GM12874 (cell line): ENCODE data around the gene AXL.

Experiments
- TF ChIP-seq, protein P1 (sequence below): IDR thresholded peaks from 2 replicates; pipeline ENCODE4 v1.5.1; 2011; ENCODE audit warnings: low read depth, mild to moderate bottlenecking, control low read depth, low read length, moderate library complexity; ENCODE audit not compliant: insufficient read depth

Gene AXL

DNA sequence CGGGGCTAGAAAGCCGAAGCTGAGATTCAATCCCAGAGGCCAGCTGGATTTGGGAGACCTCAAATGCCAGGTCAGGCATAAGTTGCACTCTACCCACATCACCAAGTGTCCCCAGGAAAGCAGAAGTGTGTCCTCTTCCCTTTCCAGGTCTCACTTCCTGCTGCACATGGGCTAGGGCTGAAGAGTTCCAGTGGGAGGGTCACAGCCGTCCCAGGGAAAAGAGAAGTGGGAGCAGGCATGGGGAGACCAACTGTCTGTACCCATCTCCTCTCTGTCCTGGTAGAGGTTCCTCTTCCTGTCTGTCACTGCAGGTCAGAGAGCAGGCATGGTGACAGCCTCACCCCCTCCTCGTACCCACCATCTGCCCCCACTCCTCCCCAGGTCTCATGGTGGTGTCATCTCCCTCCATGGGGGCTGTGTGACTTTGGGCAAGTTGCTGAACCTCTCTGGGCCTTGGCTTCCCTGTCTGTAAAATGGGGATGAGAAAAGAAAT lies 14.8 kb downstream of the AXL start:
- TF ChIP-seq, protein P1, sequence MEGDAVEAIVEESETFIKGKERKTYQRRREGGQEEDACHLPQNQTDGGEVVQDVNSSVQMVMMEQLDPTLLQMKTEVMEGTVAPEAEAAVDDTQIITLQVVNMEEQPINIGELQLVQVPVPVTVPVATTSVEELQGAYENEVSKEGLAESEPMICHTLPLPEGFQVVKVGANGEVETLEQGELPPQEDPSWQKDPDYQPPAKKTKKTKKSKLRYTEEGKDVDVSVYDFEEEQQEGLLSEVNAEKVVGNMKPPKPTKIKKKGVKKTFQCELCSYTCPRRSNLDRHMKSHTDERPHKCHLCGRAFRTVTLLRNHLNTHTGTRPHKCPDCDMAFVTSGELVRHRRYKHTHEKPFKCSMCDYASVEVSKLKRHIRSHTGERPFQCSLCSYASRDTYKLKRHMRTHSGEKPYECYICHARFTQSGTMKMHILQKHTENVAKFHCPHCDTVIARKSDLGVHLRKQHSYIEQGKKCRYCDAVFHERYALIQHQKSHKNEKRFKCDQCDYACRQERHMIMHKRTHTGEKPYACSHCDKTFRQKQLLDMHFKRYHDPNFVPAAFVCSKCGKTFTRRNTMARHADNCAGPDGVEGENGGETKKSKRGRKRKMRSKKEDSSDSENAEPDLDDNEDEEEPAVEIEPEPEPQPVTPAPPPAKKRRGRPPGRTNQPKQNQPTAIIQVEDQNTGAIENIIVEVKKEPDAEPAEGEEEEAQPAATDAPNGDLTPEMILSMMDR, result no peak

DNA sequence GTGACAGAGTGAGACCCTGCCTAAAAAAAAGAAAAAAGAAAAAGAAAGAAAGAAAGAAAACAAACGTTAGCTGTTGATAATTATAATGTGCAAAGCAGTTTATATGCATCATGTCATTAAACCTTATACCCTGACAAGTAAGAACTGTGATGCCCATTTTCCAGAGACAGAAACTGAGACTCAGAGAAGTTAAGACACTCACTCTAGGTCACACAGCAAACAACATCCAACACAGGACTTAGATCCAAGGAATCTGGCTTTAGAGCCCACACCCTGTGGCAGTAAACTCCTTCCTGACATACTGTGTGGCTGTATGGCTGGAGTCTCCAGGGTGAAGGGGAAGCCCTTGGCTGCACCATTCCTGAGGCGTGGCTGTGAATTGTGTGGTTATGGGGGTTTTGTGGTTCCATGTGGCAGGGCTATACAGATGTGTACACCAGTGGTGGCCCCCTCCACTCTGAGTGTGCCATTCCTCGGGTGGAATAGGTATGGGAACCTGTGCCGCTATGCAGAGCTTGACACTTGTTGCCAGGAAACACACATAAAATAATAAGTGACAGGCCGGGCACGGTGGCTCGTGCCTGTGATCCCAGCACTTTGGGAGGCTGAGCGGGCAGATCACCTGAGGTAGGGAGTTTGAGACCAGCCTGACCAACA lies 15.6 kb downstream of the AXL start:
- TF ChIP-seq, protein P1, result no peak

DNA sequence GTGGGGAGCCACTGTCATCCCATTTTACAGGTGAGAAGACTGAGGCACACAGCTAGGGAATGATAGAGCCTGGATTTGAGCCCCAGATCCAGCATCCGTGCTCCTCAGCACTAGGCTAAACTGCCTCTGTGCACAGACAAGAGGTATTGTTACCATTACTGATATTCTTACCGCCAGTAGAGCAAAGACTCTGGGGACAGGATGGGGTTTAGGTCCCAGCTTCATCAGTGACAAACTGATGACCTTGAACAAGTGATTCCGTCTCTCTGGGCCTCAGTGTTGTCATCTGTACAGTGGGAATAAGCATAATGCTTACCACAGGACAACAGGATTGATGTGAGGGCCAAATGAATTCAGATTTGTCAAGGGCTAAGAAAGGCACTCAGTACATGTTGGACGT lies 16.5 kb downstream of the AXL start:
- TF ChIP-seq, protein P1, result no peak

DNA sequence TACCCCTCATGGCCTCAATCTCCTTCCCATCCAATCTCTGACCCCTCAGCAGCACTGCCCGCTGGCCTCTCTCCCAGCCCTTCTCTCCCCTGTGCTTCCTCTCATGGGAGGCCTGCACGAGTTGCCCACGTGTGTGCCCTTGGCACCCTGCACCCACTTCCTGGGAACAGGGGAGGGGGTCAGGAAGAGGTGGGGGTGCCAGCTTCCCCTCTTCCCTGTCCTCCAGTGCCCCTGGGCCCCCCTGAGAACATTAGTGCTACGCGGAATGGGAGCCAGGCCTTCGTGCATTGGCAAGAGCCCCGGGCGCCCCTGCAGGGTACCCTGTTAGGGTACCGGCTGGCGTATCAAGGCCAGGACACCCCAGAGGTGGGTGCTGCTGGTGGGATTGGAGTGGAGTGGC lies 19.2 kb downstream of the AXL start:
- TF ChIP-seq, protein P1, result no peak

DNA sequence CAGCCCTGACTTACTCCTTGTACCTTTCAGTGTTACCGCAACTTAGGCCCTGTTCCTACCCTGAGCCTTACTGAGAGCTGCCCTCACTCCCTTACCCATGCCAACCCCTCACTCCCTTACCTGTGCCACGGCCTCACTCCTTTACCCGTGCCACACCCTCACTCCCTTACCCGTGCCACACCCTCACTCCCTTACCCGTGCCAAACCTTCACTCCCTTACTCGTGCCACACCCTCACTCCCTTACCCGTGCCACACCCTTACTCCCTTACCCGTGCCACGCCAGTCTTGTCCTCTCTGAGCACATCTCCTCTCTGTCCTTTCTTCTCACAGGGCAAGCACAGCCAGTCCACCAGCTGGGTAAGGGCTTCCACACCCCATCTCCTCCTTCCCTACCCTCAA lies 20.3 kb downstream of the AXL start:
- TF ChIP-seq, protein P1, result no peak

DNA sequence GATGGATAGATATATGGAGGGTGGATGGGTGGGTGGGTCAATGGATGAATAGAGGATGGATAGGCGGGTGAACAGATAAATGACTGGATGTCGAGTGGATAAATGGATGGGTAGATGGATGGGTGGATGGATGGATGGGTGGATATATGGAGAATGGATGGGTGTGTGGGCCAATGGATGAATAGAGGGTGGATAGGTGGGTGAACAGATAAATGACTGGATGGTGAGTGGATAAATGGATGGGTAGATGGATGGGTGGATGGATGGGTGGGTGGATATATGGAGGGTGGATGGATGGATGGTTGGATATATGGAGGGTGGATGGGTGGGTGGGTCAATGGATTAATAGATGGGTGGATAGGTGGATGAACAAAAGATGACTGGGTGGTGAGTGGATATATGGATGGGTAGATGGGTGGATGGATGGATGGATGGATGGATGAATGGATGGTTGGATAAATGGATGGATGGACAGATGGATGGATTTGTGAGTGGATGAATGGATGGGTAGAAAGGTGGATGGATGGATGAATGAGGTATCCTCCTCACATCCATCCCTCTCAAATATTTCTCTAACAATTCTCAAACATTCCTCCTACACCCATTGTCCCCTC lies 21.0 kb downstream of the AXL start:
- TF ChIP-seq, protein P1, result no peak

DNA sequence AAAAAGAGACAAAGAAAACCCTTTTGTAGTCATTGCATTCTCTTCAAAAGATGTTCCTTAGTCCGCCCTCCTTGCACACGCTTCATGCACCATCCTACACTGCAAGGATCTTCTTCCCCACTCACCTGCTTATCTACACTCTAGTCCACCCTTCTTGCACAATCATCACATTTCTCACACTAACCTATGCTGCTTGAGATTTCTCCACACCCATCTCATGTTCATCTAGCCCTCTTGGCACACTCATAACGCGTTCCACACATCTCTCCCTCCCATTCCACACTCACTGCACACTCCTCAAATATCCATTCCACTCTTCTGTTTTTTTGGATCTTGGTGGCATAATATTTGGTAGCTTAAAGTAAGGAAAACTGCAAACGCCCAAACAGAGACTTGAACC lies 22.8 kb downstream of the AXL start:
- TF ChIP-seq, protein P1, result no peak
